AG04450 (cell line): Measurements from ENCODE around the gene DHH. TPM values are rescaled to one million over a fixed set of nuclear protein-coding genes. Genes with fewer than 3 reads are reported as not detected.
A peak's percentile ranks its signal among the peaks of the same experiment; 100 is the strongest.

Experiments used
- CTCF ChIA-PET: fragments of 300-600, 350-600 bp; formaldehyde crosslinking; extraction: SDS; loops from one replicate; lab custom pipeline; 2022; ENCODE audit warnings: antibody characterized with exemption, inconsistent platforms; lab: Charles Lee
- POLR2A ChIA-PET: fragments of 350-600 bp; formaldehyde crosslinking; extraction: SDS; loops from one replicate; lab custom pipeline; 2021; ENCODE audit warnings: antibody characterized with exemption, inconsistent platforms; lab: Yijun Ruan, JAX
- DNase-seq: peaks from one replicate; pipeline ENCODE4 v3.0.0-alpha.2; 2011; ENCODE audit warnings: low read depth, low spot score
- H3K27ac ChIP-seq: one replicate; pipeline ENCODE4 v1.5.1; 2012; ENCODE audit warnings: low read depth, low read length, control low read depth
- H3K27me3 ChIP-seq: one replicate; pipeline ENCODE4 v1.6.0; 2012; ENCODE audit warnings: low read length; ENCODE audit not compliant: control insufficient read depth, insufficient read depth
- H3K4me3 ChIP-seq: 2 replicates; pipeline ENCODE4 v1.5.1; 2011; ENCODE audit warnings: mild to moderate bottlenecking, low read depth, low read length, control low read depth
- H3K9me3 ChIP-seq: 2 replicates; pipeline ENCODE4 v1.5.1; 2012; ENCODE audit warnings: low read length; ENCODE audit not compliant: control insufficient read depth, insufficient read depth
- polyA plus RNA-seq: library from polyadenylated mRNA; depleted of rRNA; stranded (reverse); fragments of >200 nt; gene quantifications from 2 replicates; pipeline ENCODE4 v1.2.3, GENCODE V29; 2011
- TF ChIP-seq, protein P1 (sequence below): IDR thresholded peaks from 2 replicates; pipeline ENCODE4 v1.5.1; 2011; ENCODE audit warnings: low read depth, low read length, control low read depth, inconsistent platforms

The DHH gene
- polyA plus RNA-seq, 1 experiment, result not detected

DNA sequence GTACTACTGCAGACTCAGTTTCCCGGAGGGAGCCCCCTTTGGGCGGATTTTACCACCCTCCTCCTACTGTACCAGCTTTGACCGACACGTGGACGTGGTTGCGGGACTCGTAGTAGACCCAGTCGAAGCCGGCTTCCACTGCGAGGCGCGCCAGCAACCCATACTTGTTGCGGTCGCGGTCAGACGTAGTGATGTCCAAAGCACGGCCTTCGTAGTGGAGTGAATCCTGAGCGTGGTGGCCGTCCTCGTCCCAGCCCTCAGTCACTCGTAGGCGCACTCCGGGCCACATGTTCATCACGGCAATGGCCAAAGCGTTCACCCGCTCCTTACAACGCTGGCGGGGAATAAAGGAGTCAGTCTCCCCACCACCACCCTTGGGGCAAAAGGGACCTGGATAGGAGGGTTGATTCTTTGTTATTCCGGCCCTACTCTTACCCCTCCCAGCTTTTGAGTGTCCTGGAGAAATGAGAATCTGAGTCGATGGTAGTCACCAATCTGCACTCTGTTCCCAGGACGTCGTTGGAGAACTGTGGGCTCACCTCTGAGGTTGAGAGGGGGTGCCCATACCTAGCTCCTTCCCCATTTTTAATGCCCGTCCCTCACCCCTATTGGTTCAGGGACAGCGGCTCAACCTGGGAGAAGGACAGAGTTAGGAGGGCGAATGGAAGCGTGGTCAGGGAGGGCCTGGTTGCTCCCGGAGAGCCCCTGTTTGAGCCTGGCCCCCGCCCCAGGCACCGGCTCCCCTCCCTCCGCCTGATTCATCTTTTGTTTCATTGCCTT lies 3.4 kb downstream of the DHH start:
- H3K27me3 ChIP-seq, result peaks cover 20% of the 10 kb centered on the region
- no peaks in the 10 kb centered on the region for H3K9me3 ChIP-seq
- ChIA-PET CTCF (interaction anchor here (1.1 to 5.9 kb wide), 8 partner anchors 9 to 140 kb away, joined by 3 to 48 read pairs (median 6); partner anchors contain the start of genes LMBR1L and RHEBL1), POLR2A (interaction anchor here (1.0 kb wide), 1 partner anchor 144 kb away, joined by 19 read pairs; no protein-coding TSS in a partner anchor)
- H3K27ac ChIP-seq, result no peak overlapping the region
- TF ChIP-seq, protein P1, sequence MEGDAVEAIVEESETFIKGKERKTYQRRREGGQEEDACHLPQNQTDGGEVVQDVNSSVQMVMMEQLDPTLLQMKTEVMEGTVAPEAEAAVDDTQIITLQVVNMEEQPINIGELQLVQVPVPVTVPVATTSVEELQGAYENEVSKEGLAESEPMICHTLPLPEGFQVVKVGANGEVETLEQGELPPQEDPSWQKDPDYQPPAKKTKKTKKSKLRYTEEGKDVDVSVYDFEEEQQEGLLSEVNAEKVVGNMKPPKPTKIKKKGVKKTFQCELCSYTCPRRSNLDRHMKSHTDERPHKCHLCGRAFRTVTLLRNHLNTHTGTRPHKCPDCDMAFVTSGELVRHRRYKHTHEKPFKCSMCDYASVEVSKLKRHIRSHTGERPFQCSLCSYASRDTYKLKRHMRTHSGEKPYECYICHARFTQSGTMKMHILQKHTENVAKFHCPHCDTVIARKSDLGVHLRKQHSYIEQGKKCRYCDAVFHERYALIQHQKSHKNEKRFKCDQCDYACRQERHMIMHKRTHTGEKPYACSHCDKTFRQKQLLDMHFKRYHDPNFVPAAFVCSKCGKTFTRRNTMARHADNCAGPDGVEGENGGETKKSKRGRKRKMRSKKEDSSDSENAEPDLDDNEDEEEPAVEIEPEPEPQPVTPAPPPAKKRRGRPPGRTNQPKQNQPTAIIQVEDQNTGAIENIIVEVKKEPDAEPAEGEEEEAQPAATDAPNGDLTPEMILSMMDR, result no peak
- no peak for DNase-seq
- no peak overlapping the region; the same call in 1 of the 2 replicates for H3K4me3 ChIP-seq

DNA sequence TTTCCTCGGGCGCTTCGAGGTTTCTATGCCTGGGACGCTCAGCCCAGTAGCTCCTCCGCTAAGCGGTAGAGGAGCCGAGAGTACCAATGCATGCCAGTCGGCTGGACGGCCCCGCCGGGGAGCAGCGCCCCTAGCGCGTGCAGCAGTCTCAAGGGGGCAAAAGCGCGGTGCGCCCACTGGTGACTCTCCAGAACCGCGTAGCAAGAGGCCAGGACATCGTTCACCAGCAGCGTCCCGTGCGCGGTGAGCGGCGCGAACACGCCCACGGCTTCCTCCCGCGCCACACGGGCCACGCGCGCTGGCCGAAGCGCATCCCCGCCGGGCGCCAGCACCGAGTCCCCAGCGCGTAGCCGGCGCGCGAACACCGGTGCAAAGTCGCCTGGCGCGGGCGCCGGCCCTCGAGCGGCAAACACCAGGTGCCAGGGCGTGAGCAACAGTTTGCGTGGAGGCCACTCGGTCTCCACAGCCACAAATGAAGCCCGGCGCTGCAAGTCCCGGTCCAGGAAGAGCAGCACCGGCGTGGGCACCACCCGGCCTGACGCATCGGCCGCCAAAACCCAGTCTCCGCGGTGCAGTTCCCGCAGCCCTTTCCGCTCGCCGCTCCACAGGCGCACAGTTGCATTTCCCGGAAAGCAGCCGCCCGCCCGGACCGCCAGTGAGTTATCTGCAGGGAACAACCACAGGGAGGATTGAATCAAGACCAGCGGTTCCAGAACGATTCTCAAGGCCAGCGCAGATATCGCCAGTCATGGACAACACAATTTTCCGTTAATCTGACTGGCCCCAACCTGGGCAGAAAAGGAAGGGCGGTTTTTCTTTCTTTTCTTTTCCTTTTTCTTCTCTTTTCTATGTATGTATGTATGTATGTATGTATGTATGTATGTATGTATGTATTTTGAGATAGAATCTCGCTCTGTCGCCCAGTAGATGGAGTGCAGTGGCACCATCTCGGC lies 4.5 kb downstream of the DHH start:
- CTCF ChIA-PET, result interaction anchor here (0.6 to 6.4 kb wide), 12 partner anchors 10 to 1168 kb away, joined by 3 to 125 read pairs (median 24); partner anchors contain the start of genes LMBR1L and TUBA1B
- no peak for DNase-seq

DNA sequence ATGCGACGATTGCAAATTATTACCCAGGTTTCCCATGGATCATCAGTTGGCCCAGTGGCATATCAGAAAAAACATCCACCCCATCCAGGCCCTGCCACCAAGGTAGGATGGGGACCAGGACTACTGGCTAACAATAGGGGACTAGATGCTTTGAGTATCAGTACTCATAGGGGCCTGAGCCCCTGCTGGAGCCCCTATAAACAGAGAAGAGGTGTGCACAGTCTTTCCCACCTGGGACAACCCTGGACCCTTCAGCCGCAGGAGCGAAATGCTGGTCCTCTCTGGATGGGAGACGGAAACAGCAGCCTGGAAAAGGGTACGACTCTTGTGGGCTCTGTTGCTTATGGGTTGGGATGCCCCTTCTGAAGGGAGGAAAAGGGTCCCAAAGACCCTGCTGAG lies 5.7 kb downstream of the DHH start:
- CTCF ChIA-PET, result interaction anchor here (0.5 to 6.4 kb wide), 30 partner anchors 8 to 207 kb away, joined by 3 to 125 read pairs (median 7); partner anchors contain the start of genes KMT2D, LMBR1L, RHEBL1 and TUBA1B

More for the DNA sequence above, 4.5 kb downstream of the DHH start:
- Histone ChIP-seq H3K27ac (no peak overlapping the region), H3K4me3 (peak overlapping the region; percentile 53), H3K9me3 (no peaks in the 10 kb centered on the region), H3K27me3 (peaks cover 20% of the 10 kb centered on the region)
- POLR2A ChIA-PET, result interaction anchor here (1.0 kb wide), 1 partner anchor 41 kb away, joined by 6 read pairs; the partner anchor contains the start of gene TUBA1B
- TF ChIP-seq, protein P1, result peak; percentile 35

DNA sequence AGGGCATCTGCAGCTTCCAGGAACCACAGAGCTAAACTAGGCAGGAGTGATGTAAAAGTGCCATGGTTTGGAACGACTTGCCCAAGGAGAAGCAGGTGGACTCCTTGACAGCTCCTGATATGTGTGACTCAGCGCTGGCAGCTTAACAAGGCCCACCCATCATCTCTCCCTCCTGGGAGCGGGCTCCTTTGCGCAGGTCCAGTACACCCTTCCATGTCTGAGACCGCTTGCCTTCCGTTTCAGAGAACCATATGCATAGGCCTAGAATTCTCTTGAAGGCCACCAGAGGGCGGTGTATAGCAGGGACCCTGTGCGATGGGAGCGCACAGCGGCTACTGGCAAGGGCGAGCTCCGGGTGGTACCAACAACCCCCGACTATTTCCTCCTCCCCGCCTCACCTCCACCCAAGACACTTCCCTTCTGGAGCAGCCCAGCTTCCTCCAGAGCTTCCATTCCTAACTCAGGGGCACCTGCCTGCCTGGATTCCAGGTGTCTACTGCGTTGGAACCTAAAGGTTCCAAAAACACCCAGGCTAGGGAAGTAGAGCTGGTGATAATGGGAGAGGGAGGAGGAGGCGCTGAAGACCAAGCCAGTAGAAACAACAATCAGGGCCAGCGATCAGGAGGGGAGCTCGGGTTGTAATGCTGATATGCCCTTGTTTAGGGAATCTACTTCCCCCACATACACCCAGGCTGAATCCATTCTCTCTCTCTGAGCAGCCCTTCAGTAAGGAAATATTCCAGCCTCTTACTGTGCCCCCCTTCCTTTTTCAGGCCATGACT lies 6.3 kb downstream of the DHH start:
- POLR2A ChIA-PET, result interaction anchor here (0.6 to 1.8 kb wide), 7 partner anchors 18 to 236 kb away, joined by 3 to 19 read pairs (median 4); partner anchors contain the start of genes DDX23, RHEBL1, TUBA1A and TUBA1B
- 0 out of 2 replicates have a peak overlapping the region, but pooled peaks have one; percentile 29 for H3K4me3 ChIP-seq
- TF ChIP-seq, protein P1, result peak; percentile 89
- H3K27me3 ChIP-seq, result peaks cover 15% of the 10 kb centered on the region
- H3K27ac ChIP-seq, result no peak overlapping the region
- H3K9me3 ChIP-seq, result no peaks in the 10 kb centered on the region
- CTCF ChIA-PET, result interaction anchor here (0.5 to 6.4 kb wide), 46 partner anchors 8 to 207 kb away, joined by 3 to 125 read pairs (median 5); partner anchors contain the start of genes KMT2D, LMBR1L, RHEBL1 and TUBA1A
- peak; percentile 88 for DNase-seq

More for the DNA sequence above, 5.7 kb downstream of the DHH start:
- POLR2A ChIA-PET, result interaction anchor here (0.6 to 1.8 kb wide), 6 partner anchors 19 to 237 kb away, joined by 3 to 19 read pairs (median 4); partner anchors contain the start of genes DDX23, RHEBL1, TUBA1A and TUBA1B
- Histone ChIP-seq H3K9me3 (no peaks in the 10 kb centered on the region), H3K27ac (no peak overlapping the region), H3K4me3 (no peak overlapping the region), H3K27me3 (peaks cover 19% of the 10 kb centered on the region)
- TF ChIP-seq, protein P1, result no peak
- no peak for DNase-seq
